GM21367 (cell line): Measurements from ENCODE around the gene NPHP4.
"Not testable (repeated sequence)": the region's sequence is repeated elsewhere in the genome, so short reads cannot be mapped to it uniquely, and the experiment has no call there.

Experiments
- ATAC-seq: cut with Tn5 transposase; IDR thresholded peaks from one replicate; pipeline ENCODE4 v1.9.1; 2021; ENCODE audit not compliant: unreplicated experiment

NPHP4 gene

GRCh38 chr1:5936621-5937372 is 55.4 kb downstream of the NPHP4 start:
- no peak for ATAC-seq

- no peak for ATAC-seq
Measured at GRCh38 chr1:5936126-5936525, 56.1 kb downstream of the NPHP4 start.

- ATAC-seq: no peak
Measured at GRCh38 chr1:5935026-5935425, 57.2 kb downstream of the NPHP4 start.

GRCh38 chr1:5934058-5934884 is 58.0 kb downstream of the NPHP4 start:
- ATAC-seq: no peak

GRCh38 chr1:5933676-5934057 is 58.6 kb downstream of the NPHP4 start:
- ATAC-seq: no peak

- no peak for ATAC-seq
Measured at GRCh38 chr1:5933050-5933449, 59.2 kb downstream of the NPHP4 start.

- no peak for ATAC-seq
Measured at GRCh38 chr1:5928714-5929400, 63.4 kb downstream of the NPHP4 start.

- no peak for ATAC-seq
Measured at GRCh38 chr1:5927506-5928370, 64.5 kb downstream of the NPHP4 start.

GRCh38 chr1:5926686-5927435 is 65.4 kb downstream of the NPHP4 start:
- no peak for ATAC-seq

- ATAC-seq: not testable (repeated sequence)
Measured at GRCh38 chr1:5922700-5923330, 69.4 kb downstream of the NPHP4 start.

- no peak for ATAC-seq
Measured at GRCh38 chr1:5921671-5922070, 70.6 kb downstream of the NPHP4 start.

GRCh38 chr1:5921129-5921528 is 71.1 kb downstream of the NPHP4 start:
- no peak for ATAC-seq

GRCh38 chr1:5920201-5920600 is 72.0 kb downstream of the NPHP4 start:
- no peak for ATAC-seq

GRCh38 chr1:5918275-5918649 is 74.0 kb downstream of the NPHP4 start:
- ATAC-seq: no peak

GRCh38 chr1:5917591-5918274 is 74.5 kb downstream of the NPHP4 start:
- ATAC-seq: no peak

- ATAC-seq: no peak
Measured at GRCh38 chr1:5917281-5917590, 75.0 kb downstream of the NPHP4 start.

- no peak for ATAC-seq
Measured at GRCh38 chr1:5916572-5917280, 75.5 kb downstream of the NPHP4 start.
